Measurements from ENCODE around the gene OSBPL2.

DNA sequence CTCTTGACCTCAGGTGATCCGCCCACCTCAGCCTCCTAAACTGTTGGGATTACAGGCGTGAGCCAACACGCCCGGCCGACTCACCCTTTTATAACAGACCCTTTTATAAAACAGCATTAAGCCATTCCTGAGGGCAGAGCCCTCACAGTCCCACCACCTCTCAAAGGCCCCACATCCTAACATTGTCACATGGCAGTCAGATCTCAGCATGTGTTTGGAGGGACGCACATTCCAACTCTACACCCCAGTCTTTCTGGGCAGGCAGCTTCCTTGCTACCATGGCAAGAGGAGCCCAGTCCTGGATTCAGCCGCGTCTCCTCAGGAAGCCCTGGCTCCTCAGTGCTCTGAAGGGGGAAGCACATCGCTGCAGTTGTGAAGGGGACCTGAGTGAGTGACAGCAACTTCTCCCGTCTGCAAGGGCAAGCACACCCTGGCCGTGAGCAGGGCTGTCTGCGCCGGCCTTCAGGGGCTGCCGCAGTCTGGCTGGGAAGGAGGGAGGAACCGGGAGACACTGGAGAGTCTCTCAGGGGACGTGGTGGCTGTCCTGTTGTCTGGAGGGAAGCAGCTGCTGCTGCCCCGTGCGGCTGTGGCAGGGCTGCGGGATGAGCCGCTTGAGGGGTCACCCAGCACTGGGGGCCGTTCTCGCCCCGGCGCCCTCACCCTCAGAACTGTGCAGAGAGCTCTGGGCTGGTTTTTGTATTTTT is 15.9 kb downstream of the OSBPL2 start:
- TF ChIP-seq, protein P1, sequence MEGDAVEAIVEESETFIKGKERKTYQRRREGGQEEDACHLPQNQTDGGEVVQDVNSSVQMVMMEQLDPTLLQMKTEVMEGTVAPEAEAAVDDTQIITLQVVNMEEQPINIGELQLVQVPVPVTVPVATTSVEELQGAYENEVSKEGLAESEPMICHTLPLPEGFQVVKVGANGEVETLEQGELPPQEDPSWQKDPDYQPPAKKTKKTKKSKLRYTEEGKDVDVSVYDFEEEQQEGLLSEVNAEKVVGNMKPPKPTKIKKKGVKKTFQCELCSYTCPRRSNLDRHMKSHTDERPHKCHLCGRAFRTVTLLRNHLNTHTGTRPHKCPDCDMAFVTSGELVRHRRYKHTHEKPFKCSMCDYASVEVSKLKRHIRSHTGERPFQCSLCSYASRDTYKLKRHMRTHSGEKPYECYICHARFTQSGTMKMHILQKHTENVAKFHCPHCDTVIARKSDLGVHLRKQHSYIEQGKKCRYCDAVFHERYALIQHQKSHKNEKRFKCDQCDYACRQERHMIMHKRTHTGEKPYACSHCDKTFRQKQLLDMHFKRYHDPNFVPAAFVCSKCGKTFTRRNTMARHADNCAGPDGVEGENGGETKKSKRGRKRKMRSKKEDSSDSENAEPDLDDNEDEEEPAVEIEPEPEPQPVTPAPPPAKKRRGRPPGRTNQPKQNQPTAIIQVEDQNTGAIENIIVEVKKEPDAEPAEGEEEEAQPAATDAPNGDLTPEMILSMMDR (IDR thresholded peaks at IDR 0.05): no peak
- TF ChIP-seq POLR2A (IDR thresholded peaks at IDR 0.05): no peak
